Measurements from ENCODE around the gene ELOA. TPM values are rescaled to one million over a fixed set of nuclear protein-coding genes. Genes with fewer than 3 reads are reported as not detected.

ELOA gene
- total and polyA plus RNA-seq, 2 donors (not counting 1 experiment from before 2014, with no cell fraction given) = 12.9 to 56.6 TPM

- no peak overlapping the region for H3K9ac ChIP-seq (ENCODE audit: low read length)
- H3K27ac ChIP-seq (ENCODE audit: low read length in 2 of 2) = no peak overlapping the region
- intact Hi-C loops (cut with micrococcal nuclease) = loop anchor here (5.0 kb wide), 1 partner anchor 36 kb away; no protein-coding TSS in a partner anchor
- Mint-ChIP-seq H3K4me1 (peaks cover 31% of the 10 kb centered on the region), H3K9me3 (ENCODE audit: insufficient read depth) (no peaks in the 10 kb centered on the region), H3K27ac (no peak overlapping the region), H3K4me3 (no peak overlapping the region), H3K27me3 (no peaks in the 10 kb centered on the region)
- no peaks in the 10 kb centered on the region for H3K27me3 ChIP-seq (replicated peaks in 1 of 4; ENCODE audit: control extremely low read depth in 1 of 4, control insufficient read depth in 3 of 4, insufficient read depth in 4 of 4, low read length in 3 of 4)
- H4K20me1 ChIP-seq (ENCODE audit: control insufficient read depth, insufficient read depth, low read length, poor library complexity, severe bottlenecking) = peaks cover 9% of the 10 kb centered on the region
- no peak overlapping the region for H3K4me2 ChIP-seq (replicated peaks; ENCODE audit: low read depth, low read length, poor library complexity, severe bottlenecking)
- H3K4me3 ChIP-seq (ENCODE audit: control extremely low read depth in 1 of 5, extremely low read depth in 1 of 5, insufficient read depth in 1 of 5, low read depth in 2 of 5, low read length in 4 of 5) = no peak overlapping the region
- H2AFZ ChIP-seq (ENCODE audit: insufficient read depth, low read depth, low read length, poor library complexity, severe bottlenecking) = no peak overlapping the region
- ChIA-PET CTCF (interaction anchor here (0.6 to 5.7 kb wide), 6 partner anchors 13 to 152 kb away, joined by 3 to 52 read pairs (median 4); no protein-coding TSS in a partner anchor), POLR2A (interaction anchor here (1.5 kb wide), 1 partner anchor 84 kb away, joined by 3 read pairs; the partner anchor contains the start of gene RPL11)
- no peaks in the 10 kb centered on the region for H3K9me3 ChIP-seq (ENCODE audit: control extremely low read depth in 1 of 3, control insufficient read depth in 2 of 3, insufficient read depth in 1 of 3, low read length in 2 of 3)
- ATAC-seq (ENCODE audit: low read depth) = no peak
- H3K36me3 ChIP-seq (replicated peaks in 1 of 2; ENCODE audit: control extremely low read depth in 1 of 2, control insufficient read depth in 1 of 2, extremely low read depth in 1 of 2, insufficient read depth in 2 of 2, low read length in 1 of 2) = peaks cover 0 to 9% of the 10 kb centered on the region in 2 experiments
- 70% methylated on average over 2 of the region's 2 CpGs for WGBS (ENCODE audit: insufficient coverage)
- no peak for DNase-seq
- peaks cover 18 to 23% of the 10 kb centered on the region in 2 donors for H3K4me1 ChIP-seq (ENCODE audit: control insufficient read depth in 2 of 2, insufficient read depth in 2 of 2, low read length in 2 of 2)
- TF ChIP-seq, protein P1, sequence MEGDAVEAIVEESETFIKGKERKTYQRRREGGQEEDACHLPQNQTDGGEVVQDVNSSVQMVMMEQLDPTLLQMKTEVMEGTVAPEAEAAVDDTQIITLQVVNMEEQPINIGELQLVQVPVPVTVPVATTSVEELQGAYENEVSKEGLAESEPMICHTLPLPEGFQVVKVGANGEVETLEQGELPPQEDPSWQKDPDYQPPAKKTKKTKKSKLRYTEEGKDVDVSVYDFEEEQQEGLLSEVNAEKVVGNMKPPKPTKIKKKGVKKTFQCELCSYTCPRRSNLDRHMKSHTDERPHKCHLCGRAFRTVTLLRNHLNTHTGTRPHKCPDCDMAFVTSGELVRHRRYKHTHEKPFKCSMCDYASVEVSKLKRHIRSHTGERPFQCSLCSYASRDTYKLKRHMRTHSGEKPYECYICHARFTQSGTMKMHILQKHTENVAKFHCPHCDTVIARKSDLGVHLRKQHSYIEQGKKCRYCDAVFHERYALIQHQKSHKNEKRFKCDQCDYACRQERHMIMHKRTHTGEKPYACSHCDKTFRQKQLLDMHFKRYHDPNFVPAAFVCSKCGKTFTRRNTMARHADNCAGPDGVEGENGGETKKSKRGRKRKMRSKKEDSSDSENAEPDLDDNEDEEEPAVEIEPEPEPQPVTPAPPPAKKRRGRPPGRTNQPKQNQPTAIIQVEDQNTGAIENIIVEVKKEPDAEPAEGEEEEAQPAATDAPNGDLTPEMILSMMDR (IDR thresholded peaks at IDR 0.05) = no peak
- no peak for TF ChIP-seq EZH2 (IDR thresholded peaks at IDR 0.05; ENCODE audit: borderline replicate concordance, insufficient read depth, low read depth, low read length, poor library complexity, severe bottlenecking)
- H3K79me2 ChIP-seq (ENCODE audit: control insufficient read depth, insufficient read depth, low read length) = peaks cover 75% of the 10 kb centered on the region
Measured at GRCh38 chr1:23776217-23776616, 32.9 kb downstream of the ELOA start.
